ENCODE results near the gene HNRNPAB. TPM values are rescaled to one million over a fixed set of nuclear protein-coding genes. Genes with fewer than 3 reads are reported as not detected.

HNRNPAB gene
- total RNA-seq, 1 experiment from 2014 or later: 547 TPM

GRCh38 chr5:178174456-178174855 is 29.9 kb upstream of the HNRNPAB start:
- H3K27ac Mint-ChIP-seq: no peak overlapping the region
- H3K9me3 ChIP-seq (ENCODE audit: control insufficient read depth, low read depth, low read length): no peaks in the 10 kb centered on the region
- peaks cover 5 to 6% of the 10 kb centered on the region in 2 experiments for H3K9me3 Mint-ChIP-seq
- H3K23me2 ChIP-seq (ENCODE audit: insufficient read length, low read depth, low read length, poor library complexity, severe bottlenecking): no peaks in the 10 kb centered on the region
- no peak overlapping the region for H3K27ac ChIP-seq (ENCODE audit: insufficient read length, low read depth, low read length)
- no peak overlapping the region for H4K5ac ChIP-seq (ENCODE audit: insufficient read length, low read depth, low read length)
- H3K36me3 Mint-ChIP-seq (ENCODE audit: insufficient read depth in 1 of 3, low read depth in 3 of 3): peaks cover 0 to 9% (median 5%) of the 10 kb centered on the region in 3 experiments; a peak in 4 of 7 replicates
- H3K4me2 ChIP-seq (ENCODE audit: insufficient read depth, insufficient read length, low read length): no peak overlapping the region
- no peak overlapping the region for H2BK12ac ChIP-seq (ENCODE audit: insufficient read length, low read depth, low read length)
- no peak overlapping the region for H2BK5ac ChIP-seq (ENCODE audit: insufficient read length, low read length)
- no peak overlapping the region for H2BK15ac ChIP-seq (ENCODE audit: low read depth, low read length)
- no peak overlapping the region for H3T11ph ChIP-seq (ENCODE audit: low read length)
- no peak for DNase-seq
- H3K56ac ChIP-seq (ENCODE audit: insufficient read length, low read depth, low read length): no peak overlapping the region
- no peak overlapping the region for H3K4me3 Mint-ChIP-seq
- H3K27me3 ChIP-seq (ENCODE audit: insufficient read depth, low read length): no peaks in the 10 kb centered on the region
- H2BK20ac ChIP-seq (ENCODE audit: low read depth, low read length, poor library complexity, severe bottlenecking): no peak overlapping the region
- H3K4me1 Mint-ChIP-seq: peaks cover 21 to 23% of the 10 kb centered on the region in 2 experiments
- H3K79me2 ChIP-seq (ENCODE audit: insufficient read depth, low read length): no peaks in the 10 kb centered on the region
- H3K23ac ChIP-seq (ENCODE audit: insufficient read length, low read depth, low read length): no peak overlapping the region
- no peaks in the 10 kb centered on the region for H3K79me1 ChIP-seq (ENCODE audit: insufficient read depth, low read depth, low read length, poor library complexity, severe bottlenecking)
- TF ChIP-seq CTCF (conservative IDR thresholded peaks at IDR 0.05): no peak
- no peak overlapping the region for H3K4ac ChIP-seq (ENCODE audit: low read depth, low read length)
- H3K14ac ChIP-seq (ENCODE audit: insufficient read depth, low read length): no peak overlapping the region
- H3K18ac ChIP-seq (ENCODE audit: insufficient read length, low read depth, low read length): no peak overlapping the region
- H3K27me3 Mint-ChIP-seq (ENCODE audit: low read depth): no peaks in the 10 kb centered on the region
- WGBS (ENCODE audit: extremely low coverage, insufficient read length, low lambda C conversion rate): 100% methylated on average over 1 of the region's 3 CpGs
- H2BK120ac ChIP-seq (ENCODE audit: low read depth, low read length, poor library complexity, severe bottlenecking): no peak overlapping the region
- no peak overlapping the region for H4K91ac ChIP-seq (ENCODE audit: insufficient read length, low read depth, low read length)
- H3K4me1 ChIP-seq (ENCODE audit: insufficient read depth, low read length): peaks cover 10% of the 10 kb centered on the region; the same call in 1 of the 2 replicates
- no peak overlapping the region for H2AK5ac ChIP-seq (ENCODE audit: insufficient read length, low read length)
- H4K20me1 ChIP-seq (ENCODE audit: control insufficient read depth, insufficient read depth, insufficient read length): peaks cover under 1% of the 10 kb centered on the region
- H4K8ac ChIP-seq (replicated peaks; ENCODE audit: insufficient read length, low read depth, low read length): no peak overlapping the region
- no peak overlapping the region for H3K9ac ChIP-seq (ENCODE audit: extremely low read depth, insufficient read length, low read length)
- H2AFZ ChIP-seq (ENCODE audit: low read length): no peak overlapping the region
